DND-41 (cell line): Measurements from ENCODE around the gene GCN1.

Experiments used
- ATAC-seq: fragments of 200-7000 bp; cut with Tn5 transposase; 3 replicates; pipeline ENCODE4 v1.9.1; 2021; ENCODE audit warnings: low read depth; ENCODE audit not compliant: insufficient read depth
- DNase-seq: peaks from one replicate; pipeline ENCODE4 v3.0.0-alpha.2; 2020
- H2AFZ ChIP-seq: 2 replicates; pipeline ENCODE4 v1.6.0; 2012; ENCODE audit warnings: low read depth, low read length
- H3K27ac ChIP-seq: 2 replicates; pipeline ENCODE4 v1.5.1; 2012; ENCODE audit warnings: low read length, inconsistent platforms
- H3K27me3 ChIP-seq: fragments of 200-600 bp; sonication (generic); 2 replicates; pipeline ENCODE4 v1.6.0; 2012; ENCODE audit warnings: low read length, mild to moderate bottlenecking, inconsistent platforms; ENCODE audit not compliant: insufficient read depth, poor library complexity
- H3K36me3 ChIP-seq: 2 replicates; pipeline ENCODE4 v1.5.1; 2012; ENCODE audit warnings: low read length, inconsistent platforms; ENCODE audit not compliant: insufficient read depth
- H3K4me1 ChIP-seq: 2 replicates; pipeline ENCODE4 v1.5.1; 2012; ENCODE audit warnings: mild to moderate bottlenecking, low read length; ENCODE audit not compliant: insufficient read depth
- H3K4me2 ChIP-seq: 2 replicates; pipeline ENCODE4 v1.6.0; 2012; ENCODE audit warnings: mild to moderate bottlenecking, moderate library complexity, low read length, inconsistent platforms; ENCODE audit not compliant: insufficient read depth
- H3K4me3 ChIP-seq, 2 experiments: fragments of 200-600 bp in 1 of 2; shearing (Covaris generic) in 1 of 2; 2 replicates each; pipeline ENCODE4 v1.5.1; 2012 to 2016; ENCODE audit warnings: inconsistent platforms in 2 of 2, low read length in 2 of 2, mild to moderate bottlenecking in 2 of 2, low read depth in 1 of 2, moderate library complexity in 1 of 2
- H3K79me2 ChIP-seq: 2 replicates; pipeline ENCODE4 v1.6.0; 2012; ENCODE audit warnings: low read length, inconsistent platforms; ENCODE audit not compliant: insufficient read depth
- H3K9ac ChIP-seq: 2 replicates; pipeline ENCODE4 v1.6.0; 2012; ENCODE audit warnings: low read depth, mild to moderate bottlenecking, inconsistent platforms, low read length, moderate library complexity
- H3K9me3 ChIP-seq: 2 replicates; pipeline ENCODE4 v1.5.1; 2012; ENCODE audit warnings: low read length, moderate library complexity, mild to moderate bottlenecking, inconsistent platforms; ENCODE audit not compliant: insufficient read depth, severe bottlenecking
- H4K20me1 ChIP-seq: 2 replicates; pipeline ENCODE4 v1.6.0; 2012; ENCODE audit warnings: low read length; ENCODE audit not compliant: insufficient read depth
- CTCF ChIP-seq: IDR thresholded peaks from 2 replicates; pipeline ENCODE4 v1.5.1; 2012; ENCODE audit warnings: borderline replicate concordance, low read length, moderate library complexity, mild to moderate bottlenecking; ENCODE audit not compliant: poor library complexity, severe bottlenecking; ENCODE audit errors: extremely low read depth
- EZH2 ChIP-seq: IDR thresholded peaks from 3 replicates; pipeline ENCODE4 v1.6.1; 2012; ENCODE audit warnings: borderline replicate concordance, low read depth, mild to moderate bottlenecking, moderate library complexity, low read length, inconsistent platforms; ENCODE audit not compliant: severe bottlenecking

The GCN1 gene

GRCh38 chr12:120200364-120200800 is 5.9 kb upstream of the GCN1 start:
- Histone ChIP-seq H2AFZ (no peak overlapping the region), H3K4me1 (peaks cover 58% of the 10 kb centered on the region), H3K4me3 (peak overlapping the region; percentile 43 to 83), H3K79me2 (peaks cover 63% of the 10 kb centered on the region), H4K20me1 (peaks cover 35% of the 10 kb centered on the region), H3K27me3 (no peaks in the 10 kb centered on the region), H3K4me2 (peak overlapping the region; percentile 78), H3K36me3 (peaks cover 50% of the 10 kb centered on the region), H3K9ac (peak overlapping the region; percentile 78), H3K27ac (peak overlapping the region; percentile 73), H3K9me3 (no peaks in the 10 kb centered on the region)
- no peak for ATAC-seq
- no peak for DNase-seq
- TF ChIP-seq EZH2: no peak
- no peak for TF ChIP-seq CTCF

DNA sequence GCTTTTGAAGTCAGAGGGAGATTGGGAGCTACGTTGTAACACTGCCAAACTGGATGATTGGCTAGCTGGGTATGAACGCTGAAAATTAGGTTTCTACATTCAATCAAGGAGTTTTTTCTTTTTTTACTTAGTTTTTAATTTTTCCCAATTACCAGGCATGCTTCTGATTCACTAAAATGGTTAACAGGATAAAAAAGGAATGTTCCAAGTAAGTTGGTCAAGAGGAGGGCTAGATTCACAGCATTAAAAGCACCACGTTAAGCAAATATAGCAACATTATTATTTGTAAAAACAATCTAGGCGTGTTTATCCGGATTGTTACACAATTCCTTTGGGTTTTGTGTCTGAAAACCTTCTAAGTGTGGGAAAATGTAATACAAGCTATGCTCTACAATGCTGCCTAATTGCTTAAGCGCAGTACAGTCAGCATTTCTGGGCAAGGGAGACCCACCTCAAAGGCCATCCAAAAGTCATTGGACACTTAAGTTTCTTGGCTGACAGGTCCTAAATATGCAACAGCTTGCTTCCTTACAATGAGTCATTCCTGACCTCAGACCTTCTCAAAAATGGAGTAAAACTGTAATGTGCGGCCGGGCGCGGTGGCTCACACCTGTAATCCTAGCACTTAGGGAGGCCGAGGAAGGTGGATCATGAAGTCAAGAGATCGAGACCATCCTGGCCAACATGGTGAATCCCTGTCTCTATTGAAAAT is 5.2 kb upstream of the GCN1 start:
- Histone ChIP-seq H3K4me2 (peak overlapping the region; percentile 78), H3K9ac (peak overlapping the region; percentile 78), H3K27me3 (no peaks in the 10 kb centered on the region), H3K9me3 (no peaks in the 10 kb centered on the region), H3K36me3 (peaks cover 50% of the 10 kb centered on the region), H4K20me1 (peaks cover 35% of the 10 kb centered on the region), H3K27ac (peak overlapping the region; percentile 73), H3K4me3 (peak overlapping the region; percentile 43 to 83; a peak in 3 of 4 replicates), H3K79me2 (peaks cover 69% of the 10 kb centered on the region), H2AFZ (no peak overlapping the region), H3K4me1 (peaks cover 64% of the 10 kb centered on the region)
- TF ChIP-seq CTCF (peak; percentile 2), EZH2 (no peak)
- no peak for ATAC-seq
- DNase-seq: no peak

DNA sequence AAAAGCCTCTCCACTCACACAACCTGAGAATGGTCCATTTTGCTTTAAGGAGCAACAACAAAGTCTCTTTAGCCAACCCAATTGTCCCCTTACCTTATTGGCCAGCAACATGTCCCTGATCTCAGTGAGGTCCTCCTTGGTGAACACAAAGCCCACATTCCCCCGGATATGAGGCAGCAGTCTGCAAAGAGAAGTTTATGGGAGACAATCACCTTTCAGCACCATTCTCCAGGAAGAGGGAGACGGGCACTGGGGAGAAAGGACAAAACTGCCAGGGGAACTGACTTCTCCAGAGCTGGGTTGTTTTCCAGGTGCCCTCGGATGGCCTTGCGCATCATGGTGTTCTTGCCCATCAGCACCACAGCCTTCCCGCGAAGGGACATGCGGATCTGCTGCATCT is 4.5 kb upstream of the GCN1 start:
- ATAC-seq (no peak), DNase-seq (no peak)
- H3K27me3 ChIP-seq: no peaks in the 10 kb centered on the region
- H3K4me1 ChIP-seq: peaks cover 64% of the 10 kb centered on the region
- TF ChIP-seq EZH2 (no peak), CTCF (no peak)
- H2AFZ ChIP-seq: no peak overlapping the region
- peak overlapping the region; percentile 62 for H3K27ac ChIP-seq
- peak overlapping the region; percentile 78 for H3K4me2 ChIP-seq
- peaks cover 76% of the 10 kb centered on the region for H3K79me2 ChIP-seq
- H3K4me3 ChIP-seq: peak overlapping the region; percentile 43 to 83; a peak in 3 of 4 replicates
- peak overlapping the region; percentile 78 for H3K9ac ChIP-seq
- H3K9me3 ChIP-seq: no peaks in the 10 kb centered on the region
- peaks cover 35% of the 10 kb centered on the region for H4K20me1 ChIP-seq
- H3K36me3 ChIP-seq: peaks cover 50% of the 10 kb centered on the region
